ENCODE data around the gene CYFIP1.

DNA sequence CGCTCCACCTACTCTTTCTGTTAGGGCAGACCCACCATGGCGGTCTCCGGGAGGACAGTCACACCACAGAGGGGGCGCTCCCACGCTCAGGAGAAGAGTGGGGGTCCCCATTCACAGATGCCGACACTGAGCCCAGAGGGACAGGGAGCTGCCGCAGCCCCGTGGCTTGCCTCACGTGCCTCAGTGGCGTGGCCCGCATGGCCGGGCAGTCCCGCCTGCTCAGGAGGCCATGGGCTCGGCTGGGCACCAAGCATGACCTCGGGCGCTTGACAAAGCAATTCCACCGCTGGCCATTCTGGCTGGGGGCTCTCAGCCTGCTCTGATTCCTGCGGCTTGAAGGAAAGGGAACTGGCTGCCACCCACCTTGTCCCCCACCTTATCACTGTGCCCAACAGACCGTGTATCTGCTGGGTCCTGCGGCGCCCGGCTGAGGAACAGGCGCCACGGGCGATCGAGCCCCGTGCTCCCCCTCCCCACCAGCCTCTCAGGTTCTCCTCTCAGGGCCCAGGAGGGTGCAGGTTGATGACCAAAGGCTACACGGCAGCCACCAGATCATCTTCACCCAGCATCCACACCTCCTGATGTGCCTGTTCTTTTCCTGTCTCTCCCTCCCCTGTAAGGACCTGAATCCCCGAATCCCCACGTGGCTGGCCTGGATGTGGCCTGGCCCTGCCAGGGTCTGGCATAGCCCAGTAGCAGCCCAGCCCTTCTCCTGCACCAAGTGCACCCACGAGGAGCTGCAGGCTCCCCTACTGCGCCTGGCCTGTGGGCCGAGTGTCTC lies 20.7 kb downstream of the CYFIP1 start:
- TF ChIP-seq EZH2 (IDR thresholded peaks at IDR 0.05) (no peak), ZNF274 (IDR thresholded peaks at IDR 0.05; ENCODE audit: low read depth, low read length) (no peak)
- TF ChIP-seq, protein P1, sequence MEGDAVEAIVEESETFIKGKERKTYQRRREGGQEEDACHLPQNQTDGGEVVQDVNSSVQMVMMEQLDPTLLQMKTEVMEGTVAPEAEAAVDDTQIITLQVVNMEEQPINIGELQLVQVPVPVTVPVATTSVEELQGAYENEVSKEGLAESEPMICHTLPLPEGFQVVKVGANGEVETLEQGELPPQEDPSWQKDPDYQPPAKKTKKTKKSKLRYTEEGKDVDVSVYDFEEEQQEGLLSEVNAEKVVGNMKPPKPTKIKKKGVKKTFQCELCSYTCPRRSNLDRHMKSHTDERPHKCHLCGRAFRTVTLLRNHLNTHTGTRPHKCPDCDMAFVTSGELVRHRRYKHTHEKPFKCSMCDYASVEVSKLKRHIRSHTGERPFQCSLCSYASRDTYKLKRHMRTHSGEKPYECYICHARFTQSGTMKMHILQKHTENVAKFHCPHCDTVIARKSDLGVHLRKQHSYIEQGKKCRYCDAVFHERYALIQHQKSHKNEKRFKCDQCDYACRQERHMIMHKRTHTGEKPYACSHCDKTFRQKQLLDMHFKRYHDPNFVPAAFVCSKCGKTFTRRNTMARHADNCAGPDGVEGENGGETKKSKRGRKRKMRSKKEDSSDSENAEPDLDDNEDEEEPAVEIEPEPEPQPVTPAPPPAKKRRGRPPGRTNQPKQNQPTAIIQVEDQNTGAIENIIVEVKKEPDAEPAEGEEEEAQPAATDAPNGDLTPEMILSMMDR (IDR thresholded peaks at IDR 0.05 in 2 of 3, conservative IDR thresholded peaks at IDR 0.05 in 1 of 3; ENCODE audit: borderline replicate concordance in 1 of 3, insufficient read depth in 1 of 3, low read depth in 2 of 3, low read length in 2 of 3), result no peak
- TF ChIP-seq, protein P2, sequence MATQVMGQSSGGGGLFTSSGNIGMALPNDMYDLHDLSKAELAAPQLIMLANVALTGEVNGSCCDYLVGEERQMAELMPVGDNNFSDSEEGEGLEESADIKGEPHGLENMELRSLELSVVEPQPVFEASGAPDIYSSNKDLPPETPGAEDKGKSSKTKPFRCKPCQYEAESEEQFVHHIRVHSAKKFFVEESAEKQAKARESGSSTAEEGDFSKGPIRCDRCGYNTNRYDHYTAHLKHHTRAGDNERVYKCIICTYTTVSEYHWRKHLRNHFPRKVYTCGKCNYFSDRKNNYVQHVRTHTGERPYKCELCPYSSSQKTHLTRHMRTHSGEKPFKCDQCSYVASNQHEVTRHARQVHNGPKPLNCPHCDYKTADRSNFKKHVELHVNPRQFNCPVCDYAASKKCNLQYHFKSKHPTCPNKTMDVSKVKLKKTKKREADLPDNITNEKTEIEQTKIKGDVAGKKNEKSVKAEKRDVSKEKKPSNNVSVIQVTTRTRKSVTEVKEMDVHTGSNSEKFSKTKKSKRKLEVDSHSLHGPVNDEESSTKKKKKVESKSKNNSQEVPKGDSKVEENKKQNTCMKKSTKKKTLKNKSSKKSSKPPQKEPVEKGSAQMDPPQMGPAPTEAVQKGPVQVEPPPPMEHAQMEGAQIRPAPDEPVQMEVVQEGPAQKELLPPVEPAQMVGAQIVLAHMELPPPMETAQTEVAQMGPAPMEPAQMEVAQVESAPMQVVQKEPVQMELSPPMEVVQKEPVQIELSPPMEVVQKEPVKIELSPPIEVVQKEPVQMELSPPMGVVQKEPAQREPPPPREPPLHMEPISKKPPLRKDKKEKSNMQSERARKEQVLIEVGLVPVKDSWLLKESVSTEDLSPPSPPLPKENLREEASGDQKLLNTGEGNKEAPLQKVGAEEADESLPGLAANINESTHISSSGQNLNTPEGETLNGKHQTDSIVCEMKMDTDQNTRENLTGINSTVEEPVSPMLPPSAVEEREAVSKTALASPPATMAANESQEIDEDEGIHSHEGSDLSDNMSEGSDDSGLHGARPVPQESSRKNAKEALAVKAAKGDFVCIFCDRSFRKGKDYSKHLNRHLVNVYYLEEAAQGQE (IDR thresholded peaks at IDR 0.05; ENCODE audit: low read depth), result no peak

All from HCT116 (cell line).